KMS-11 (cell line): ENCODE measurements around the gene EML4.
A peak's percentile ranks its signal among the peaks of the same experiment; 100 is the strongest.

Experiments
- H2AFZ ChIP-seq: fragments of 200-600 bp; sonication (generic); 2 replicates; pipeline ENCODE4 v1.6.1; 2016; ENCODE audit warnings: antibody characterized with exemption, mixed run types, low read depth
- H3K27ac ChIP-seq: fragments of 200-600 bp; sonication (generic); 2 replicates; pipeline ENCODE4 v1.6.1; 2016; ENCODE audit warnings: mild to moderate bottlenecking, mixed run types
- H3K27me3 ChIP-seq: fragments of 200-600 bp; sonication (generic); 2 replicates; pipeline ENCODE4 v1.6.1; 2017; ENCODE audit warnings: mild to moderate bottlenecking, low read depth, mixed run types, moderate library complexity; ENCODE audit not compliant: insufficient read depth
- H3K36me3 ChIP-seq: fragments of 200-600 bp; sonication (generic); 2 replicates; pipeline ENCODE4 v1.6.1; 2017; ENCODE audit warnings: mild to moderate bottlenecking, mixed run types; ENCODE audit not compliant: insufficient read depth
- H3K4me1 ChIP-seq: fragments of 200-600 bp; sonication (generic); 2 replicates; pipeline ENCODE4 v1.6.1; 2016; ENCODE audit warnings: mild to moderate bottlenecking, low read depth, mixed run types; ENCODE audit not compliant: poor library complexity, severe bottlenecking
- H3K4me2 ChIP-seq: fragments of 200-600 bp; sonication (generic); 2 replicates; pipeline ENCODE4 v1.7.0; 2016; ENCODE audit warnings: mild to moderate bottlenecking, mixed run types
- H3K4me3 ChIP-seq: fragments of 200-600 bp; sonication (generic); IDR thresholded peaks from 2 replicates; pipeline ENCODE4 v1.6.1; 2017; ENCODE audit warnings: low read depth, low read length, mixed read lengths; ENCODE audit not compliant: insufficient read depth
- H3K79me2 ChIP-seq: fragments of 200-600 bp; sonication (generic); 2 replicates; pipeline ENCODE4 v1.6.1; 2016; ENCODE audit warnings: low read depth, mixed run types; ENCODE audit not compliant: insufficient read depth
- H3K9ac ChIP-seq: fragments of 200-600 bp; sonication (generic); 2 replicates; pipeline ENCODE4 v1.6.1; 2016; ENCODE audit warnings: mild to moderate bottlenecking, mixed run types
- H4K20me1 ChIP-seq: fragments of 200-600 bp; sonication (generic); 2 replicates; pipeline ENCODE4 v1.6.1; 2016; ENCODE audit warnings: mild to moderate bottlenecking, mixed run types; ENCODE audit not compliant: insufficient read depth
- CTCF ChIP-seq: fragments of 200-600 bp; sonication (generic); conservative IDR thresholded peaks from 2 replicates; pipeline ENCODE4 v1.6.1; 2017; ENCODE audit warnings: low read depth, mild to moderate bottlenecking, antibody characterized with exemption, low read length, moderate library complexity, mixed read lengths

The EML4 gene

GRCh38 chr2:42167458-42167857 is 1.7 kb upstream of the EML4 start:
- no peak overlapping the region for H3K4me2 ChIP-seq
- no peaks in the 10 kb centered on the region for H4K20me1 ChIP-seq
- H2AFZ ChIP-seq = no peak overlapping the region
- peaks cover 32% of the 10 kb centered on the region for H3K79me2 ChIP-seq
- H3K9ac ChIP-seq = no peak overlapping the region
- peaks cover 29% of the 10 kb centered on the region for H3K4me1 ChIP-seq
- no peak overlapping the region for H3K4me3 ChIP-seq
- no peak overlapping the region for H3K27ac ChIP-seq
- H3K36me3 ChIP-seq = no peaks in the 10 kb centered on the region
- no peaks in the 10 kb centered on the region for H3K27me3 ChIP-seq
- TF ChIP-seq CTCF = no peak

DNA sequence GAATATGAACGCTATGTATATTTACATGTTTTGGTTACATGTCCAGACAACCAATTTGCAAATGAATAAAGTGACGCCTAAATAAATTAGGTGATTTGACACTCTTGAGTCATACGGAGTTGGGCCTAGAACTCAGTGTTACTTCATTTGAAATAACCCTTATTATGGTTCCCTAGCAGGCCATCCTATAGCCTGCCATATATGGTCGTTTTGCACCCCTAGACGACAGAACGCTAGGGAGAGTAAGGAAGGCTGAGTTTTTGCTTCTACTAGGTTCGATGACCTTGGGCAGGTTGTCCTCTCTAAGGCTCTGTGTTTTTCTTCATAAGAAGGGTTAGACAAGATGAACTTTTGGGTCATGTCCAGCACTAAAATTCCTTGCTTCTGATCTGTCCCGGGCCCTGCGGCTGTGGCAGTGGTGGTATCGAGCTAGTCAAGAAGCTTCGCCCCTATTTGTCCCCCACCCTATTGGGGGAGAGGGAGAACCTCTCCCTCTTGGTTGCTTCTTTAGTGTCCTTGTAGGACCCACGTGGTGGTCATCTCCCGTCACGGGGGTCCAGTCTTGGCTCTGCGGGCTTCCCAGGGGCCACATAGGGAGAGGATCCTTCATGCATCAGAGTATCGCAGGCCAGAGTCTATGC is 574 bp upstream of the EML4 start:
- peak overlapping the region; percentile 29 for H3K27ac ChIP-seq
- H4K20me1 ChIP-seq = no peaks in the 10 kb centered on the region
- peaks cover 43% of the 10 kb centered on the region for H3K79me2 ChIP-seq
- H3K9ac ChIP-seq = peak overlapping the region; percentile 25; the same call in 1 of the 2 replicates
- H3K4me1 ChIP-seq = peaks cover 40% of the 10 kb centered on the region
- no peaks in the 10 kb centered on the region for H3K36me3 ChIP-seq
- no peak for TF ChIP-seq CTCF
- no peak overlapping the region for H3K4me3 ChIP-seq
- peak overlapping the region; percentile 85 for H3K4me2 ChIP-seq
- no peaks in the 10 kb centered on the region for H3K27me3 ChIP-seq
- H2AFZ ChIP-seq = peak overlapping the region; percentile 93

DNA sequence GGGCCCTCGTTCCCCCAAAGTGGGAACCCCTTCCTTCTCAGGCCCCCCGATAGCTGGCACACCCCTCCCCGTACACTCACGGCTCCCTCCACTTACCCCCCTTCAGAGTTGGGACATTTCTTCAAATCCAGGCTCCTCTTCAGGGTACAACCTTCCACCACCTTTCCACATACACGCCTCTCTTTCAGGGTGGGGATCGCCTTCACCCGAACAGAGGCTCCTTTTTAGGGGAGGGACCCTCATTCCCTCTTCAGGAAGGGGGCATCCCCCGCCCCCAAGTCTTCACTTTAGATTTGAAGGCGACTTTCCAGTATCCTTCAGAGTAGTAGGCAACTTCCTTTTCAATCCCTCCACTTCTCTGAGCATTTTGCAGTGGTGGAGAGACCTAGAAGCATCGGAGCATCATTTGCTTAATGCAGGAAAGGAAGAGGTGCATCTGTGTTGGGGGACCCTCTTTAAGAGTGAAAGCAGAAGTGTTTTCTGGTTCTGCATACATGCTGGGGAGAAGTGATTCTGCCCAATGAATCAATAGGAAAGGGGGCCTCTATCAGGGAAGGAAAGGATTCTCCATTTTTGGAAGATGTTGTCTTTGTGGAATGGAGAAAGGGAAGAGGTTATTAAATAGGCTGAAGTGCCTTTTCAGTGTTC is 845 bp downstream of the EML4 start:
- Histone ChIP-seq H3K79me2 (peaks cover 57% of the 10 kb centered on the region), H3K4me3 (peak overlapping the region; percentile 99), H3K27ac (peak overlapping the region; percentile 51), H3K9ac (peak overlapping the region; percentile 55), H4K20me1 (no peaks in the 10 kb centered on the region), H3K27me3 (no peaks in the 10 kb centered on the region), H3K36me3 (no peaks in the 10 kb centered on the region), H3K4me2 (peak overlapping the region; percentile 84), H2AFZ (peak overlapping the region; percentile 36; the same call in 1 of the 2 replicates), H3K4me1 (peaks cover 50% of the 10 kb centered on the region)
- no peak for TF ChIP-seq CTCF

DNA sequence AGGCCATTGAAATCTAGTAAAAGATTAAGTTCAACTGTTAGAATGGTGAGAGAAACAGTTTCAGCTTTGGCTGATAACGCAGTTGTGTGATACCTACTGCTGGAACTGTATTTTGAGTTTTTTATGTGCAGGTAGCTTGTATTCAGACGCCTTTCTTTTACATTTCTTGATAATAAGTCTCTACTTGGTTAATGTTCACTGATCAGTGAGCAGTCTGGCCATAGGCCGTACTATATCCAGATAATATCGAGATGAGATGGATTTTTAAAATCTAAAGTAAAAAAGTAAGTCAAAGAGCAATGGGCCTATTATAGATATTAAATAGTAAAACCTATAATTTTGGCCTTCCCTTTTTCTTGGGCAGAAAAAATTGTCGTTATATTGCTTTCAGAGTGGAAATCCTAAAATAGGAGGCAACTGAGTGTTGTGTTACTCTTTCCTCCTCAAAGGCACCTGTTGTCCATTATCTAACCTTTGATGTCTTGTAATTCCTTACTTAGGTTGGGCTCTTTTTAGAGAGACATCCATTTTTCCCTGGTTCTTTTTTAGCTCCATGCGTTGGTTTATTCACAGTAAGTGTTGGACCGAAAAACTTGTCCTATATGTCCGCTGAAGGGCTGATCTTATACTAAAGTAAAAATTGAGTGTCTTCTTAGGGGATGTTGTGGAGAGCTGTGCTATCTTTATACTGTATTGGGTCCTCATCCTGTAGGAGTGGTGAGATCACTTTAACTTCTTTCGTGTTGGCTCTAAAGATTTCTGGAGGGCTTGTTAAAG is 1.7 kb downstream of the EML4 start:
- no peak for TF ChIP-seq CTCF
- no peak overlapping the region for H2AFZ ChIP-seq
- peak overlapping the region; percentile 55; the same call in 1 of the 2 replicates for H3K9ac ChIP-seq
- peaks cover 65% of the 10 kb centered on the region for H3K79me2 ChIP-seq
- H3K27ac ChIP-seq = peak overlapping the region; percentile 51
- H3K4me2 ChIP-seq = peak overlapping the region; percentile 84
- H3K36me3 ChIP-seq = no peaks in the 10 kb centered on the region
- no peaks in the 10 kb centered on the region for H3K27me3 ChIP-seq
- peaks cover 55% of the 10 kb centered on the region for H3K4me1 ChIP-seq
- H3K4me3 ChIP-seq = peak overlapping the region; percentile 99
- no peaks in the 10 kb centered on the region for H4K20me1 ChIP-seq
